Smooth muscle cell (in vitro differentiated cells): Measurements from ENCODE around the gene CDKAL1. TPM values are rescaled to one million over a fixed set of nuclear protein-coding genes. Genes with fewer than 3 reads are reported as not detected.
"Not testable (repeated sequence)": the region's sequence is repeated elsewhere in the genome, so short reads cannot be mapped to it uniquely, and the experiment has no call there.

Experiments used
- DNase-seq: peaks from one replicate; lab custom pipeline; 2025; ENCODE audit not compliant: unreplicated experiment; lab: John Stamatoyannopoulos, UW
- H2AFZ ChIP-seq: fragments of 200-600 bp; sonication (generic); 2 replicates; pipeline ENCODE4 v1.6.0; 2016; ENCODE audit warnings: antibody characterized with exemption, low read depth, mild to moderate bottlenecking
- H3F3A ChIP-seq: fragments of 200-600 bp; sonication (generic); 2 replicates; pipeline ENCODE4 v1.6.0; 2017; ENCODE audit warnings: antibody characterized with exemption, low read depth
- H3K27ac ChIP-seq: fragments of 200-600 bp; sonication (generic); 2 replicates; pipeline ENCODE4 v1.5.1; 2016; ENCODE audit warnings: low read depth, mild to moderate bottlenecking
- H3K27me3 ChIP-seq: fragments of 200-600 bp; sonication (generic); 2 replicates; pipeline ENCODE4 v1.6.1; 2016; ENCODE audit warnings: low read depth, mild to moderate bottlenecking
- H3K36me3 ChIP-seq: fragments of 200-600 bp; sonication (generic); 2 replicates; pipeline ENCODE4 v1.5.1; 2016; ENCODE audit warnings: low read depth
- H3K4me1 ChIP-seq: fragments of 200-600 bp; sonication (generic); 2 replicates; pipeline ENCODE4 v1.5.1; 2016; ENCODE audit warnings: low read depth
- H3K4me2 ChIP-seq: fragments of 200-600 bp; sonication (generic); 2 replicates; pipeline ENCODE4 v1.6.0; 2016; ENCODE audit warnings: mild to moderate bottlenecking
- H3K4me3 ChIP-seq: fragments of 200-600 bp; sonication (generic); 2 replicates; pipeline ENCODE4 v1.5.1; 2016; ENCODE audit warnings: mild to moderate bottlenecking
- H3K79me2 ChIP-seq: fragments of 200-600 bp; sonication (generic); 2 replicates; pipeline ENCODE4 v1.6.0; 2016; ENCODE audit warnings: low read depth, mild to moderate bottlenecking
- H3K9ac ChIP-seq: fragments of 200-600 bp; sonication (generic); 2 replicates; pipeline ENCODE4 v1.6.0; 2016; ENCODE audit warnings: low read depth
- H3K9me3 ChIP-seq: fragments of 200-600 bp; sonication (generic); replicated peaks from 2 replicates; pipeline ENCODE4 v1.5.1; 2016; ENCODE audit warnings: low read depth
- H4K20me1 ChIP-seq: fragments of 200-600 bp; sonication (generic); 2 replicates; pipeline ENCODE4 v1.6.0; 2016; ENCODE audit warnings: low read depth
- WGBS: methylation state at CpG from one replicate; pipeline ENCODE4 v1.1.7; 2016; ENCODE audit warnings: low lambda C conversion rate; 5-methylcytosine and 5-hydroxymethylcytosine counted together
- polyA plus RNA-seq: library from polyadenylated mRNA; unstranded; fragments of >200 nt; fragmentation: Nextera tagmentation; extraction: Ambion mirVana; gene quantifications from 2 replicates; pipeline ENCODE4 v1.2.1, GENCODE V29; 2016
- total RNA-seq: library from RNA; depleted of rRNA; stranded (reverse); fragments of >200 nt; gene quantifications from 2 replicates; pipeline ENCODE4 v1.2.3, GENCODE V29; 2014
- TF ChIP-seq, protein P1 (sequence below): fragments of 200-600 bp; sonication (generic); IDR thresholded peaks from 2 replicates; pipeline ENCODE4 v1.5.1; 2017; ENCODE audit warnings: borderline replicate concordance, mild to moderate bottlenecking, antibody characterized with exemption; ENCODE audit not compliant: insufficient read depth, poor library complexity, severe bottlenecking

CDKAL1 gene
- total and polyA plus RNA-seq, 2 experiments from 2014 or later, result 16.5 to 16.6 TPM

DNA sequence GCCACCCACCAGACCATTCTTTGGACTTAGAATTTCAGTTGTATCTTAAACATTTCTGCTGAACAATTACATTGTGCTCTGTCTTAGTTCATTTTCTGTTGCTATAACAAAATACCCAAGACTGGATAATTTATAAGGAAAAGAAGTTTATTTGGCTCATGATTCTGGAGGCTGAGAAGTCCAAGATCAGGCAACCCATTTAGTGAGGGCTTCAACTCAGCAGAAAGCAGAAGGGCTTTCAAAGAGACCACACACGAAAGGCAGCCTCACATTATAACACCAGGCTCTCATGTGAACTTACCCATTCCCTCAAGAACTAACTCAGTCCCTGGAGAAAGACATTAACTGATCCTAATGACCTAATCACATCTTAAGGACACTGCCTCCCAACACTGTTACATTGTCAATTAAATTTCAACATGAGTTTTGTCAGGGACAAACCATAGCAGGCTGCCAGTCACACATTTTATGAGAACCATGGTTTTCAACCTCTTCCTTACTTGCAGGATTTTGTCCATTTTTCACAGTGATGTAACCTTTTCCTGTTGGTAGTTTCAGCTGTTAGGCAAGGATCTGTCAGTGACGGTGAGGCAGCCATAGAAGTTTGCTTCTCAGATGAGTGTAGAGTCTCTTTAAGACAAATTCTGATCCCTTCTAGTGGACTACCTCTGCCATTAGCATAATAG, 659.7 kb downstream of the CDKAL1 start:
- Histone ChIP-seq H3F3A (no peaks in the 10 kb centered on the region), H3K9me3 (no peaks in the 10 kb centered on the region), H4K20me1 (no peaks in the 10 kb centered on the region), H2AFZ (no peak overlapping the region), H3K4me3 (no peak overlapping the region), H3K27me3 (no peaks in the 10 kb centered on the region), H3K4me2 (no peak overlapping the region), H3K4me1 (peaks cover 18% of the 10 kb centered on the region), H3K36me3 (no peaks in the 10 kb centered on the region), H3K79me2 (no peaks in the 10 kb centered on the region), H3K9ac (no peak overlapping the region), H3K27ac (no peak overlapping the region)
- DNase-seq, result no peak
- WGBS, result 94% methylated on average over 2 of the region's 2 CpGs
- TF ChIP-seq, protein P1, sequence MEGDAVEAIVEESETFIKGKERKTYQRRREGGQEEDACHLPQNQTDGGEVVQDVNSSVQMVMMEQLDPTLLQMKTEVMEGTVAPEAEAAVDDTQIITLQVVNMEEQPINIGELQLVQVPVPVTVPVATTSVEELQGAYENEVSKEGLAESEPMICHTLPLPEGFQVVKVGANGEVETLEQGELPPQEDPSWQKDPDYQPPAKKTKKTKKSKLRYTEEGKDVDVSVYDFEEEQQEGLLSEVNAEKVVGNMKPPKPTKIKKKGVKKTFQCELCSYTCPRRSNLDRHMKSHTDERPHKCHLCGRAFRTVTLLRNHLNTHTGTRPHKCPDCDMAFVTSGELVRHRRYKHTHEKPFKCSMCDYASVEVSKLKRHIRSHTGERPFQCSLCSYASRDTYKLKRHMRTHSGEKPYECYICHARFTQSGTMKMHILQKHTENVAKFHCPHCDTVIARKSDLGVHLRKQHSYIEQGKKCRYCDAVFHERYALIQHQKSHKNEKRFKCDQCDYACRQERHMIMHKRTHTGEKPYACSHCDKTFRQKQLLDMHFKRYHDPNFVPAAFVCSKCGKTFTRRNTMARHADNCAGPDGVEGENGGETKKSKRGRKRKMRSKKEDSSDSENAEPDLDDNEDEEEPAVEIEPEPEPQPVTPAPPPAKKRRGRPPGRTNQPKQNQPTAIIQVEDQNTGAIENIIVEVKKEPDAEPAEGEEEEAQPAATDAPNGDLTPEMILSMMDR, result no peak

DNA sequence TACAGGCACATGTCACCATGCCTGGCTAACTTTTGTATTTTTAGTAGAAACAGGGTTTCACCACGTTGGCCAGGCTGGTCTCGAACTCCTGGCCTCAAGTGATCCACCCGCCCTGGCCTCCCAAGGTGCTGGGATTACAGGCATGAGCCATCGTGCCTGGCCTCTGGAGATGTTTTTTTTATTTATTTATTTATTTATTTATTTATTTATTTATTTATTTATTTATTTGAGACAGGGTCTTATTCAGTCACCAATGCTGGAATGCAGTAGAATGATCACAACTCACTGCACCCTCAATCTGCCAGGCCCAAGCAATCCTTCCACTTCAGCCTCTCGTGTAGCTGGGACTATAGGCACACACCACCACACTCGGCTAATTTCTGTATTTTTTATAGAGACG, 661.0 kb downstream of the CDKAL1 start:
- not testable (repeated sequence) for H3K27ac ChIP-seq, H3K27me3 ChIP-seq, H3K9me3 ChIP-seq, DNase-seq, H3K4me3 ChIP-seq, H3K9ac ChIP-seq, H3K79me2 ChIP-seq, H3K4me2 ChIP-seq, H2AFZ ChIP-seq, H3F3A ChIP-seq, H3K36me3 ChIP-seq, H4K20me1 ChIP-seq
- peaks cover 24% of the 10 kb centered on the region for H3K4me1 ChIP-seq
- 97% methylated on average over 7 of the region's 7 CpGs for WGBS

DNA sequence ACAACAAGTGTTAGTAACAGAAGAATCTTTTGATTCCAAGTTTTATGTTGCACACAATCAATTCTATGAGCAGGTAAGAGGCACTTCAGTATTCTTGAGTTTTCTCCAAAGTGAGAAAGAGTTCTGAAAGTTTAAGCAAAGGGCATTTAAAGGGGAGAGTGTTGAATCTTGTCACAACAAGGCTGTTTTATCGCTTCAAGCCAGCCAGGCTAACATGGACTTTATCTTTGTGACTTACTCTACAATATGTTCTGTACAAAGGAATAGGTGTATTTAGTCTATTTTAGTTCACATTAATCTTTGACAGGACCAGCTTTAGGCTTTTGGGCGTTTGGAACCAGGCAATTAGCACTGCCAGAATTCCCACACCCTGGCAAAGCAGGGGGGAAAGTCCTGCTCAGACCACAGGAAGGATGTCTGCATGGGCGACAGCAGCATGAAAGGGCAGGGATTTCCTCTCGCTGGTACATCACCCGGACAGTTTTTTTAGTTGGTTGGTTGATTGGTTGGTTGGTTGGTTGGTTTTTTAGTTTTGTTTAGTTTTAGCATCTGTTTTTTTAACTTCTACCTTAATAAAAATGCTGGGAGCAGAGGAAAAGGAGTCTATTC, 663.9 kb downstream of the CDKAL1 start:
- Histone ChIP-seq H3K4me1 (peaks cover 30% of the 10 kb centered on the region), H3K79me2 (no peaks in the 10 kb centered on the region), H3K4me3 (no peak overlapping the region), H3K4me2 (no peak overlapping the region), H2AFZ (no peak overlapping the region), H3F3A (no peaks in the 10 kb centered on the region), H3K9ac (no peak overlapping the region), H3K27ac (no peak overlapping the region), H4K20me1 (no peaks in the 10 kb centered on the region), H3K27me3 (no peaks in the 10 kb centered on the region), H3K9me3 (no peaks in the 10 kb centered on the region), H3K36me3 (no peaks in the 10 kb centered on the region)
- TF ChIP-seq, protein P1, result no peak
- no peak for DNase-seq
- 82% methylated on average over 5 of the region's 5 CpGs for WGBS

DNA sequence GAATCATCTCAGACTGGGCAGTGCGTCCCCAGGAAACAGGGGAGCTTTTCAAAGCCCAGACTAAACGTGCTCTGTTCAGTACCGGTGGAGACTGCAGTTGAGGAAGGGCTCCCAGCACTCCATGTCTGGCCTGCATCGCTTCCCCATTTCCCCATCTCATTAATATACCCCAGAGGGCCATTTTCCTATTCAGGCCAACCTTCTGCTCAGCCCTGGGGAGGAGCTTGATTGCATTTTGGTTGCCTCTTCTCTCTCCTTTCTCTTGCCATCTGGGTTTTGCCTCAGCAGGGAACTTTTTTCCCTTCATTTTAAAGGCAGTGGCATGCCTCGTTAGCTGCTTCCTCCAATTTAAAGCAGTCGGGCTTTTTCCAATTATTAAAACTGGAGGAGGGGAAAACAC, 665.0 kb downstream of the CDKAL1 start:
- H3K9me3 ChIP-seq, result no peaks in the 10 kb centered on the region
- no peak overlapping the region for H3K4me3 ChIP-seq
- no peaks in the 10 kb centered on the region for H3K36me3 ChIP-seq
- no peaks in the 10 kb centered on the region for H3K27me3 ChIP-seq
- no peak overlapping the region for H3K4me2 ChIP-seq
- no peaks in the 10 kb centered on the region for H3K79me2 ChIP-seq
- TF ChIP-seq, protein P1, result no peak
- peaks cover 30% of the 10 kb centered on the region for H3K4me1 ChIP-seq
- no peaks in the 10 kb centered on the region for H4K20me1 ChIP-seq
- no peaks in the 10 kb centered on the region for H3F3A ChIP-seq
- no peak overlapping the region for H3K27ac ChIP-seq
- H2AFZ ChIP-seq, result no peak overlapping the region
- no peak for DNase-seq
- WGBS, result 85% methylated on average over 6 of the region's 6 CpGs
- H3K9ac ChIP-seq, result no peak overlapping the region
